HG03175 (cell line): ENCODE measurements around the gene CD8B.
"Not testable (repeated sequence)": the region's sequence is repeated elsewhere in the genome, so short reads cannot be mapped to it uniquely, and the experiment has no call there.

Experiments
- ATAC-seq: cut with Tn5 transposase; IDR thresholded peaks from one replicate; pipeline ENCODE4 v1.9.1; 2021; ENCODE audit warnings: mild to moderate bottlenecking, moderate library complexity; ENCODE audit not compliant: unreplicated experiment

The CD8B gene

DNA sequence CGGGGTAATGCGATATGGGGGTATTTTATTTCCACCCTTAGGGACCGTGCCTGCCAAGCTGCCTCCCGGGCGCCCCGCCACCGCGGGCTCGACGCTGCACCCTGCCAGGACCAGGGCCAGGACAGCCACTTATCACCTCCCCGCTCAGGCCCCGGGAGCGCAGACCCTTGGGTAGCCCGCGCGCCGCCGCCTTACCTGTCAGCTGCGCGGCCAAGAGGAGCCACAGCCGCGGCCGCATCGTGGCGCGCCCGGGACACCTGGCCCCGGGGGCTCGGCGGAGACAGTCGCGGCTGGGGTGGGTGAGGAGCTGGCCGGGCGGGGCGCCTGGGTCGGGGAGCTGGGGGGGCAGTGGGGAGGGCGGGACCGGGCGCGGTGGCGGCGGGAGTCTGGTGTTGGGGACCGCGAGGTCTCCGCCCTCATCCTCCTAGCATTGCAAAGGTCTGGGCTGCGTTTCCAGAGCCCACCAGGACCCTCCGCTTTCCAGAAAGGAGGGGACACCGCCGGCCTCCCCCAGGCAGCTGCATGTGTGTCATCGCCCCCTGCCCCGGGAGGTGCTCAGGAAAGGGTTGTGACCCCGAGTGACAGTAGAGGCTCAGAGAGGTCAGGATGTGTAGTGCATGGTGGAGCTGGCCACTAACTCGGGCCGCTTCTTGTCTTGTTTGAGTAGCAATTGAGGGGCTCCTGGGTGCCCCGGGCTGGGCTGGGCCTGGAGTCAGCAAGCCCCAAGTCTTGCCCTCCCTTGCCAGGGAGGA is at the start of gene CD8B:
Gene CD8B (minus strand): TSS at position 259 of the 752 bp plus-strand sequence. CDS start 21 bp downstream, at position 238.
- ATAC-seq = not testable (repeated sequence)

- ATAC-seq = not testable (repeated sequence)
These were observed 44.2 kb upstream of the CD8B start for GRCh38 chr2:86905868-86906267.

DNA sequence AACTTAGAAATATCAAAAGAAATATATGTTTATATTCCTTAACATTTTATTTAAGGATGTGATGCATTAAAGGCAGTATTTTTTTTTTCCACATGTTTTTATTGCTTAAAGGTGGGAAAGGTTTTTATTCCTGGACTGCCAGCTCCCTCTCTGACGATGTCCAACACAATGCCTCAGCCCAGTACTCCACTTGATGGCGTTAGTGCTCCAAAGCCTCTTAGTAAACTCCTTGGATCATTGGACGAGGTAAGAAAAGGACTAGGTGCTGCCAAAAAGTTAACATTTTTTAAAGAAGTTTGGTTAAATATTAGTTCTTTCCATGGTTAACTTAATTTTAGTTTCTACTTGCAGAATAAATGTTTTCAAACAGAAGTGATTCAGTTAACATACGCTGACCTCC is 39.0 kb upstream of the CD8B start:
- ATAC-seq = not testable (repeated sequence)

DNA sequence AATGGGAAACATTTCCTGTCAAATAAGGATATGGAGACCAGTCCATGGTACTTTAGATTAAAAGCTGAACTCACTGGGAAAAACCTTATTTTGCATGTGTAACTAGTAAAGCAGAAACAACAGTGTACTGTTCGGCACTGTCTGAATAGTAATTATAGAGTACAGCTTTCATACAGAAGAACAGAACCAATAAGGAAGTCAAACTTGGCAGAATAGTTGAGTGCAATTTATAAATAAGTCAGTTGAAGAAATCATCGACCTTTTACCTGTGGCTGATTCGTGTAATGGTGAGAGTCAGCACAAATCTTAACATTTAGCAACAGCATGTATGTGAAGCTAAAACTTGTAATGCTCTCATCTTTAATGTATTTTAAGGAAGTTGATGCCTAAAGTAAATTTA is 24.3 kb upstream of the CD8B start:
- not testable (repeated sequence) for ATAC-seq

- not testable (repeated sequence) for ATAC-seq
These were observed 21.2 kb upstream of the CD8B start for GRCh38 chr2:86882865-86883264.

DNA sequence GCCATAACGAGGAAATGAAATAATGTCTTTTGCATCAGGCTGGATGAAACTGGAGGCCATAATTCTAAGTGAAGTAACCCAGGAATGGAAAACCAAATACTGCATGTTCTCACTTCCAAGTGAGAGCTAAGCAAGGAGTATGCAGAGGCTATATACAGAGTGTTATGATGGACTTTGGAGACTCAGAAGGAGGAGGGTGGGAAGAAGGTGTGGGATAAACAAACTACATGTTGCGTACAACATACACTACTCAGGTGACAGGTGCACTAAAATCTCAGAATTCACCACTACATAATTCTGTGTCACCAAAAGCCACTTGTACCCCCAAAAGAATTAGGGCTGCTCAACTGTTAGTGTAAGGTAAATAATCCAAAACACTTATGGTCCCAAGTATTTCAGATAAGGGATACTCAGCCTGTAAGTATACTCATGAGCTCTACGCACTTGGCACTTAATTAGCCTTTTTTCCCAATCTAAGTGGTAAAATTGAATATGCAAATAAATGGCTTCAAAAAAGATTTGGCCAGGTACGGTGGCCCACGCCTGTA is 20.5 kb upstream of the CD8B start:
- not testable (repeated sequence) for ATAC-seq

- not testable (repeated sequence) for ATAC-seq
These were observed 17.3 kb upstream of the CD8B start for GRCh38 chr2:86878986-86879385.

- ATAC-seq = not testable (repeated sequence)
These were observed 9.3 kb upstream of the CD8B start for GRCh38 chr2:86870941-86871340.

GRCh38 chr2:86868895-86869468 is 7.3 kb upstream of the CD8B start:
- ATAC-seq = not testable (repeated sequence)

DNA sequence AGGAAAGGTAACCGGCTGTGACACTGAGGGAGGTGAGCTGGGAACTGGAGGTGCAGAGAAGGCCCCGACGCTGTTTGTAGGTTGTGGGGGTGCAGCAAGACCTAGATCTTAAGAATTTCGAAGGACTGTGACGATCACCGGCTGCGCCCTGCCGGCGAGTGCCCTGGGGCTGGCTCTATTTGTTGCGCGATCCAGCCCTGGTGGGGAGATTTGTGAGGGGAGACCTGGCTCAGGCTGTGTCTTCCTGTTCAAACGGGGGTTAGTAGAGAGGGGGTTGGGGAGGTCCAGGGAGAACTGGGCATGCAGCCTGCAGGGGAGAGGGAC is 656 bp upstream of the CD8B start:
- not testable (repeated sequence) for ATAC-seq

DNA sequence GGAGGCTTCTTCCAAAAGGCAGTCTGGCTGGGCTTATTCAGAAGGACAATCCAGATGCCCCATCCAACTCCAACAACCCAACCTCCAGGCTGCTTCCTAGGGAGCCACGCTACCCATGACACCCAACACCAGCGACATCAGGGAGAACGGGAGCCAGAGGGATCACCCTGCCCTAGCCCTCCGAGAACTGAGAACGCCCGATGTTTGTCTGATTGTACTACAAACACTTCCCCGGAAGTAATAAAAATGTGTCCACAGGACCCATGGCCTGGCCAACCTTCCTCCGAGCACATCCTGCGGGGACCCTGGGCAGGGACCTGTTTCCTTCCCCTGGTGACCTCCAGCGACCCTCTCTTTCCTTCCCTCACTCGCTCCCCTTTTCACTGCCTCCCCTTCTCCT is 511 bp downstream of the CD8B start:
- ATAC-seq = not testable (repeated sequence)

GRCh38 chr2:86860573-86860972 is 1.1 kb downstream of the CD8B start:
- ATAC-seq = not testable (repeated sequence)

- not testable (repeated sequence) for ATAC-seq
These were observed 4.0 kb downstream of the CD8B start for GRCh38 chr2:86857688-86858087.

GRCh38 chr2:86856498-86856897 is 5.2 kb downstream of the CD8B start:
- not testable (repeated sequence) for ATAC-seq

DNA sequence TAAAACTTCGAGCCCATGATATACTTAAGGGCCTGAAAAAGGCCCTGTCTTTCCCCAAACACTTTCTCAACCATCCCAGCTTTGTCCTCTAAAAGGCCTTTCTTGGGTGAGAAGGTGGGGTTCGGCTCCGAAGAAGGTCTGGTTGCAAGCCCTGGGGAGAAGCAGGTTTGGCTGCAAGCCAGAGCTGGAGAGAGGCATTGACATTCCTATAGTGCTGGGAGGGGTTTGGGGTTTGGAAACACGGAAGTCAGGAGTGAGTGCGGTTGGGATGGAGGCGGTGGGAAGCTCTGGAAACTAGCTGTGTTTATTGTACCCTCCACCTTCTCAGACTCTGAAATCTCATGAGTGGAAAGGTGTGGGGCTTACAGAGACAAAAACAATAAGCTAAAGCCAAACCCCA is 5.7 kb downstream of the CD8B start:
- not testable (repeated sequence) for ATAC-seq

DNA sequence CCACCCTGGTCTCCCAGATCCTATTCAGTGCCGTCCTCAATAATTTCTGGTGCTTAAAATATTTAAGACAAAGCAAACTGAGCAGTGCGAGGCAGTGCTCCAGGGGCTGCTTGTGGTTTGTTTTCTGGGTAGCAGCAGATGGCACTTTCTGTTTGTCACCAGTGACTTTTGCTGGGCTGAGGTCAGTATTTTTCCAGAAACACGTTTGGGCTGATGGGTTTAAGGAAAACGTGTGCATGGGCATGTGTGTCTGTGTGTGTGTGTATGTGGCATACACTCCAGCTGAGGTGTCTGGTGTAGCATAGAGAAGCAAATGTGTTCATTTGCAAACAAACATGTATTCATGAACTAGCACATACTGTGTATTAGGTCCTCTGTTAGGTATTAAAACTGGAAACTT is 10.1 kb downstream of the CD8B start:
- not testable (repeated sequence) for ATAC-seq

DNA sequence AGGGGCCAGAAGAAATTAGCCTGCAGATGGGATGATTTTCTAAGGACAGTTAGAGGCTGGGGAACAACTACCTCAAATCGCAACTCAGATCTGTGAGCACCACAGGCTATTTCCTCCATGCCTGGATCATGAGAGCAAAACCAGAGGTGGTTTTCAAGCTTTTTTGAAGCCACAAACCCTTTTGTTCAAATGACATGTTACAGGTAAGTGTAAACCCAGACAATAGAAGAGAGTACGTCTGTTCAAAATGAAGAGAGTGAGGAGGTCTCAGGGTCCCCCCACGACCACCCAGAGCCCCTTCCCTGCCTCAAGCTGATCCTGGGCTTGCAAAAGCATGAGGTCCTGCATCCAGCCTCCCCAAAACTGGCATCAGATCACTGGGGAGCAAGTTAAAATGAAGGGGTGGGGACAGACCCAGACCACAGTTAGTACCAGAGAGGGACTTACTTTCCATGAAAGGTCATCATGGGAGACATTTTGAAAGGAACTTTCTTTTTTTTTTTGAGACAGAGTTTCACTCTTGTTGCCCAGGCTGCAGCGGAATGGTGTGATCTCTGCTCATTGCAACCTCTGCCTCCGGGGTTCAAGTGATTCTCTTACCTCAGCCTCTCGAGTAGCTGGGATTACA is 19.0 kb downstream of the CD8B start:
- not testable (repeated sequence) for ATAC-seq

- ATAC-seq = not testable (repeated sequence)
These were observed 20.4 kb downstream of the CD8B start for GRCh38 chr2:86841330-86841729.

- ATAC-seq = not testable (repeated sequence)
These were observed 21.7 kb downstream of the CD8B start for GRCh38 chr2:86839871-86840548.

DNA sequence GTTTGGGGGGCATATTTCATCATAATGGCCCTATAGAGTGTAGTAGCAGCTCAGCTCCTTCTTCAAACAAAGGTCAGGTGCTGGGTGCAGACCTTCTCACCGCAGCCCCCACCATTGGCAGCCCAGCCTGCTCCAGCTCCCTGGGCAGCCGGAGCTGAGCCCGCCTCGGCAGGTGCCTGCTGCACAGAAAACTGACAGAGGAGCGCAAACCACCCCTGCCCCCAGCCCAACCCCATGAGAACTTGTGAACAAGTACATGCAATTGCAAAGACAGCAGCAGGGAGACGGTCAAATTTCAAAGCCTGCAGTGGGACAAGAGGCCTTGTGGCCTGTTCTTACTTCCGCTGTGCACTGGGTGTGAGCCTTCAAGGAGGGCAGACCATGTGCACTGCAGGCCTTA is 22.2 kb downstream of the CD8B start:
- not testable (repeated sequence) for ATAC-seq

DNA sequence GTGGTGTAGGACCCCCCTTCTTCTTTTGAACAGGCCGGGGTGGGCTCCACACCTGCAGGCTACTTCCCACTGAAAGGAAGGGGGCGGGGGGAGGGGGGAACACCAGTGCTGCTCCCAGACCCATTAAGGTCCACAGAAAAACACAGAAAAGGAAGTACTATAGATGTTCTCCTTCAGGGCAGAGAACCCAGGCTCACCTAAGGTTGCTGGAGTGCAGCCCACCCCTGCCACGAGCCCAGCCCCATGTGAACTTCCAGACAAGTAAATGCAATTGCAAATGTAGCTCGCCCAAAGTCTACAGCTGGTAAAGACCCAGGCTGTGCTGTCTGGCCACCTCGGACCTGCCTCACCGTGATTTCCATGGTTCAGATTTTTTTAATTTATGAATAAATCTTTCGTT is 24.0 kb downstream of the CD8B start:
- ATAC-seq = not testable (repeated sequence)
